Stimulated activated CD8-positive, alpha-beta memory T cell treated with anti-CD3 and anti-CD28 coated beads, Interleukin-15, amount 100 ng/mL, for 1 hour (primary cell): ENCODE results near the gene XAGE2.
"Not testable (repeated sequence)": the region's sequence is repeated elsewhere in the genome, so short reads cannot be mapped to it uniquely, and the experiment has no call there.

Source experiments
- DNase-seq: peaks from one replicate; pipeline ENCODE4 v3.0.0-alpha.2; 2020; ENCODE audit warnings: low read depth

Gene XAGE2, protein sequence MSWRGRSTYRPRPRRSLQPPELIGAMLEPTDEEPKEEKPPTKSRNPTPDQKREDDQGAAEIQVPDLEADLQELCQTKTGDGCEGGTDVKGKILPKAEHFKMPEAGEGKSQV

DNA sequence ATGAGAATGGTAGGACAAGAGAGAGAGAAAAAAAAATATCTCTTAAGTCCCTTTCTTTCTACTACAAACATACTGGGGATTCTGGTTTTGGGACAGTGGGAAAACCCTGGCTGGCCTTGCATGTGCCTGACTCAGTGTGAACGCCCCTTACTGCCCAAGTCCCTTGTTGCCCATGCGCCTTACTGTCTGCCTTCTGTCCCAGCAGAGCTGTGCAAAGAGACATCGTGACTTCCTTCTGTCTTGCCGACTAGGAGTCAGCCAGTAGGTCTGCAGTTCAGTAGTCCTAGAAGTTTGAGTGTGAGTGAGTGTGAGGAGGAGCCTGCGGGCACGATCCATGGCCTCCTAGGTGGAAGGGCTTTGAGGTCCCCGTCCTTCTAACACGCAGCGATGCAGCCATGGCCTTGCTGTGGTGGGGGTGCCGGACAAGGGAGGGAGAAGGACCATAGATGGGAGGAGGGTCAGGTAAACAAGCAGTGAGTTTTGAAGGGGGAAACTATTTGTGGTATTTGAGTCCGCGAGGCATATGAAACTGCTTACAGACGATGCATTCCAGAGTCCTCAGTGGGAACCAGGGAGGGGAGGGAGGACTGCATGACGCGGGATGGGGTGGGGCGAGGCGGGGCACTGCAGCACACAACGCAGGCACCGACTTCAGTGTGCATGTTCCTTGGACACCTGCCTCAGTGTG lies at the start of gene XAGE2:
TSS of gene XAGE2 (plus strand) at position 654 of the 688 bp plus-strand sequence. CDS start 994 bp downstream, outside the sequence.
- DNase-seq, result no peak

- no peak for DNase-seq
Measured at GRCh38 chrX:52337410-52337809, 31.4 kb upstream of the XAGE2 start.

GRCh38 chrX:52341493-52341892 lies 27.3 kb upstream of the XAGE2 start:
- DNase-seq, result no peak

- not testable (repeated sequence) for DNase-seq
Measured at GRCh38 chrX:52343131-52343530, 25.7 kb upstream of the XAGE2 start.

DNA sequence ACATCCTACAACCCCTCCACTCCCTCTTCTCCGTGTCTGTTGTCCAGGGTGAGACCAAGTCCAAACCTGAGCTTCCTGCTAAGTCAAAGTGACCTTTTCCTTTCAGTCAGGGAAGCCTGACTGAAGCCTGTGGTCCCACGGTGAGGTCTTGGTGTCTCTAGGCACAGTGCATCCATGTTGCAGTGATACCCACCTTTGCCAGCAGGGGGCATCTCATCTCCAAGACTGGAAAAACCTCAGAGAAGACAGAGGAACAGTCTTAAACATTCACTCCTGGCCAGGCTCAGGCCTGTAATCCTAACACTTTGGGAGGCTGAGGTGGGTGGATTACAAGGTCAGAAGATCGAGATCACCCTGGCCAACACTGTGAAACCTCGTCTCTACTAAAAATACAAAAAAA lies 23.4 kb upstream of the XAGE2 start:
- not testable (repeated sequence) for DNase-seq

DNA sequence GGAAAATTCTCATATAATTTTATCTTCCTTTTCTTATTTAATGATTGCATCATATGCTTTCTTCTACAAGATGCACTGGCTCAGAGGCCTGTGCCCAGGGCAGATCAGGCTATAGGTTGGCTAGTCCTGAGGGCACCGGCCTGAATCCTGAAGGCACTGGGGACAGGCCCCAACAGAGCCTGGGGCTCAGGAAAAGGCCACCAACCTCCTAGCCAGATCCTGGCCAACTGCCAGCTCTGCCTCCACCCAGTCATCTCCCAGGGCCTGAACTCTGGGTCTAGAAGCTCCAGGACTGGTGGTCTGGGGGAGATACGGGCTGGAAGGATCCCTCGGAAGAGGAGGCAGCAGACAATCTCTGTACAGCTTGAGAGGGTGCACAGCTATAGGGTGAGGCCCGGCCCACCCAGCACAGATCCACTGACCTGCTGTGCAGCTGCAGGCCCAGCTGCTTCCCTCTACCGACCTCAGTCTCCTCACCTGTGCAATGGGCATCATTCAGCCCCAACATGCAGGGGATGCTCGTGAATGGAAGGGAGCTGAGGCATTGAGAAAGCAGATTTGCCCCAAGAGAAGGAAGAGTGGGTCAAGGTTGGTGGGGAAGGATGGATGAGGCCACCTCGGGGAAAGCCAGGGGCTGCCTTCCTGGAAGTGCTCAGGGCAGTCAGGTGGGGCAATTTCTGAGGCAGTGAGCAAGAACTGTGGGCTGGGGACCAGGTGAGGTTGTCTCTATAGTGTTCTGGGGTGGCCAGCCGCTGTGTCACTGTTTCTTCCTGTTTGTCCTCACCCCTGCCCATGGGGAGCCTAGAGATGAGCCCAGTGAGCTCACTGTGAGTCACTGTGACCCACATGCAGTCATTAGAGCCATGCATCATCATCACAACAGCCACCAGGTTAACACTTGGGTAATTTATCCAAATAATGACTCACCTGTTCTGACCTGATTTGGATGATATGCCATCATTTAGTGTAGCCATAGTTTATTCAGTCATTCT lies 22.4 kb upstream of the XAGE2 start:
- DNase-seq, result no peak

GRCh38 chrX:52349681-52350080 lies 19.1 kb upstream of the XAGE2 start:
- no peak for DNase-seq

- DNase-seq, result no peak
Measured at GRCh38 chrX:52352551-52352950, 16.3 kb upstream of the XAGE2 start.

DNA sequence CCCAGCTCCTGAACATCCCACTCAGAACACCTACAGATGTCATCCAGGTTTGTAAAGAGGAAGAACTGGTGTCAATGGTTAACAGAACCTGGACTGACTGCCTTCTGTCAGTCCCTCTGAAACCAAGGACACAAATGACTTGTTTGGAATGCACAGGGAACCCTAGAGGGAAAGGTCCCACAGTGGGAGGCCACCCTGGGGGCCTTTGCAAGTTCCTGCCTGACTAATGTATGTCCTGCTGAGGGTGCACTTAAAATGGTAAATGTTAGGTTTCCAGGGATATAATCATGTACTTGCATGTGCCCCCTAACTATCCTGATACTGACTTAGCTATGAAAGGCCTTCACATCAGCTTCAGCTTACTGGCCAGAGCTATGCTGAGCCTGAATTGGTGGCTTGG lies 15.0 kb upstream of the XAGE2 start:
- DNase-seq, result no peak

DNA sequence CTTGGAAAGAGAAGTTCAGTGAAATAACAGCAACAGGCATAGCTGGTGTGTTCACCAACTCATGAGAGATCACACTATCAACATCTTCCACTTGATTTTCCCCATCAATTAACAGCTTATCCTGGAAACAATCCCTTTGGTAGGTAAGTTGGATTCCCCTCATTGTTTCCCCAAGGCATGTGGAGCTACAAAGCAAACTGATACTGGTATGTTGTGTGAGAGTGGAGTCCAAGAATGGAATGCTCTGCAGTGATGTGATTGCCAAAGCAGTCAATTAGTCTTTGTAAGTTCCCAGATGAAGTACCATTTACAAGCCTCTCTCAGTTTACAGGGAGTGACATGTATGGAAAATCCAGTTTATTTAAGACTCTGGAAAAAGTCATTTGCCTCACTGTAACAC lies 13.7 kb upstream of the XAGE2 start:
- no peak for DNase-seq

DNA sequence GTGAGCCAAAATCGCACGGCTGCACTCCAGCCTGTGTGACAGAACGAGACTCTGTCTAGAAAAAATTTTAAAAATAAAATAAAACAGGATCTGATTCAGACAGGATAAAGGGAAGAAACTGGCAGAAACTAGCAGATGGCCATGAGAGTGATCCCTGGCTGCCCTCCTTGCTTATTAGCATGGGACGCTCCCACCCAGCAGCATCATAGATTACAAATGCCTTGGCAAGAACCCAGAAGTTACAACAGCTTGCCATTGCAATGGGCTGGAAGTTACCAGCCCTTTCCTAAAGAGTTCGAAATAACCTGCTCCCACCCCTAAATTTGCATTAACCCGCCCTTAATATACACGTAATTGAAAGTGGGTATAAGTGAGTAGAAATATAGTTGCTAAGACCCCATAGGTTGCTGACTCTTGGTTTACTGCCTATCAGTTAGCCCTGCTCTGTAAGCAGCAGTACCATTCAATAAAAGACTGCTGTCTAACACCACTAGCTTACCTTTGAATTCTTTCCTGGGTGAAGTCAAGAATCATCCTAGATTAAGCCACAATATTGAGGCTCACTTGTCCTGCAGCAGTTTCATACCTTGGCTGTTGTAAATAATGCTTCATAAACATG lies 9.1 kb upstream of the XAGE2 start:
- no peak for DNase-seq

GRCh38 chrX:52361941-52362340 lies 6.9 kb upstream of the XAGE2 start:
- DNase-seq, result no peak

DNA sequence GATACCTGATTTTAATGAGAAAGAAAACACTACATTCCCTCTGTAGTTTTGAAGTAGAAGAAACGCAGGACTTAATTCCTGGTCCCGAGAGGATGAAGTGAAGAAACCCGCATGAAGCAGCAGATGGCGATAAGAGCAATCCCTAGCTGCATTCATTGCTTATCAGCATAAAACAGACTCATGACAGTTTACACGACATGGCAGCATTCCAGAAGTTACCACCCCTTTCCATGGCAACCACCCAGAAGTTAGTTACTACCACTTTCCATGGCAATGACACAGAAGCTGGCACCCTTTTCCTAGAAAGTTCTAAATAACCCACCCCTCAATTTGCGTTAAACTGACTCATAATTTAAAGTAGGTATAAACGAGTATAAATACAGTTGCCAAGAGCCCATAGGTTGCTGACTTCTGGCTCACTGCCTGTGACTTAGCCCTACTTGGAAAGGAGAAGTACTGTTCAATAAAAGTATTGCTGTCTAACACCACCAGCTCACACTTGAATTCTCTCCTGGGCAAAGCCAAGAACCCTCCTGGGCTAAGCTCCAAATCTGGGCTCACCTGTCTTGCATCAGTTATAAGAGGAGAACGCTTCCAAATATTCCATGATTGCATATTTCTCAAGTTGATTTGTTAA lies 5.5 kb upstream of the XAGE2 start:
- DNase-seq, result no peak

DNA sequence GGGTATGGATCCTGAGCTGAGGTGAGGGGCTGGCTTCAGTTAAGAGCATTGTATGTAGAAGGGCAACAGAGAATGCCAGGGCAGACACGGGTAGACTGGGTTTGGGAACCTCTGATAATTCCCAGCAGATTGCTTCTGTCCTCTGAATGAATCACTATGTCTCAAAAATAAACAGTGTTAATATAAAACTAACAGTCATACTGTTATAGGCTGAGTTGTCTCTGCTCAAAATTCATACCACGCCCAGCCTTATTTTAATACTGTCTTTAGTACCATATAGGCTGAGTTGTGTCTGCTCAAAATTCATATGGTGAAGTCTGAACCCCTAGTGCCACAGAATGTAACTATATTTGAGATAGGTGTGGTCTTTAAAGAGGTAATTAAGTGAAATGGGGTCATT lies 10.0 kb downstream of the XAGE2 start:
- DNase-seq, result no peak

DNA sequence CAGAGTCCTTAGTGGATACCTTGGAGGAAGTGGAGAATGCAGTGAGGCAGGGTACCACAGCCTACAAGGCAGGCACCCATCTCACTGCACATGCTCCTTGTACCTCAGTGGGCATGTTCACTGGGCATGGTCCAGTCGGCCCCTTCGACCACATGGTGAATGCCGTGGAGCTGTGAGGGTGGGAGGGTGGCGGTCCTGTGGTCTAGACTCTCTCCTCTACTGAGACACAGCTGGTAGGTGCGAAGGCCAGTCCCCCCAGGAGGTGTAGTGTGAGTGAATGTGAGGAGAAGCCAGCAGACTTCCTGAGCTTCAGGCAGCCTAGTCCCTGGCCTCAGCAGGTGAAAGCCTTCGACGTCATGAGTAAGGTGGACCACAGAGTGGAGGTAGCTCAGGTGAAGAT lies 12.2 kb downstream of the XAGE2 start:
- DNase-seq, result no peak

- DNase-seq, result no peak
Measured at GRCh38 chrX:52410439-52411394, 41.9 kb downstream of the XAGE2 start.

DNA sequence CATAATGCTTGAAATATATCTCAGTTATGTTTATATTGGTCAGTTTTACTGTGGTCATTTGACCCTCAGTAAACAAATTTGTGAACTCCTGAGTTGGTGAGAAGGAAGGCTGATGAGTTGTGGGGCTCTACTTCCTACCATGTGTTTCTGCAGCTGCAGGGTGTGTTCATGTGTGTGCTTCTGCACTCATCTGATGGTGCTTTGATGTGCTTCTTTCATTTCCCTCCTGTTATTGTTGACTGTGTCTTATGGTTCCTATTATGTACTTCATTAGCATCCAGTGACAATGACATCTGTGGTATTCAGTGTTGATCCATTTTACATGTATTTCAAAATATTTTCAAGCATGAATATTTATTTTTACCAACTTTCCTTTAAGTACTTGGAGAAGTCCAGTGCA lies 46.5 kb downstream of the XAGE2 start:
- DNase-seq, result no peak

GRCh38 chrX:52416816-52417215 lies 48.0 kb downstream of the XAGE2 start:
- DNase-seq, result no peak

DNA sequence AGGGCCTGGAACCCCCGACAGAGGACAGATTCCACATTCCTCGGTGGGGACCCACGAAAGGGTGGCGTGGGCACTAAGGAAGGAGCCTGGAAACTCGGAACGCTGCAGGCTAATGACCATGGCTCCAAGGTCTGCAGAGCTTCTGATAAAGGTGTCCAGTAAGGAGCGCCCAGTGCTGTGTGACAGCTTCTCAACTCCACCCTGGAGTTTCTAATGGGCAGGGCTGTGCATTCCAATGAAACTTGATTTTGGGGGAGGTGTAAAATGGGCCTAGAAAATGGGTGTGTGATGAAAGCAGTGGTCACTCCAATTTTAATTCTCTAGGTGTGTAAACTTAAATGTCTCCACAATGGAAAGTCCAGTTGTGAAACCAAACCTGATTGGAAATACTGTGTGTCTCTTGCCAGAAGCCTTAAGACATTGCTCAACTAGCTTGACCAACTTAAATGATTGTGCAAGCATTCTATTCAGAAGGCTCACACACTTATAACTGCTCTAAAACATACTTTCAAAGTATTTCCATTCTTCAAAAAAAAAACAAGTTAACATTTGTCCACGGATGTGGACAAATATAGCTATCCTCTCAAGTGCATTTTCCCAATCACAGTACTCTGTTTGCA lies 52.1 kb downstream of the XAGE2 start:
- DNase-seq, result no peak

DNA sequence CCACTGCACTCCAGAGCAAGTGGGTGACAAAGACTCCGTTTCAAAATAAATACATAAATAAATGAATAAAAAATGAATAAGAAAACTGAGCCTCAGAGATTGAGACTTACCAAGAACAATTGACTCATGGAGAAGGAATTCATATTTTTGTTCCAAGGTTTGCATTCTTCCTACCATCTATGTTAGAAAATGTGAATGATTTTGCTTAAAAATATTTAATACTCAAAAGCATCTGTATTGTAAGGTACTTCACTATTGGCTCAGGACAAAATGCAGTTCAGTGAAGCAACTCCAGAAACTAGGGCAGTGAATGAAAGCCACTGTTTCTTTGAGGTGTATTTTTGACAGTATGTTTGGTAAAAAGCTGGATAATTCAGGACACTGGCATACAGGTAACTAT lies 54.1 kb downstream of the XAGE2 start:
- DNase-seq, result no peak
